Heart right ventricle (tissue), 16 donors: ENCODE results near the gene C2CD4C. TPM values are rescaled to one million over a fixed set of nuclear protein-coding genes. Genes with fewer than 3 reads are reported as not detected.

Source experiments
- ATAC-seq, 8 donors: fragments of 200-7000 bp; cut with Tn5 transposase; one replicate each; pipeline ENCODE4 v1.9.1; 2020; ENCODE audit warnings: mild to moderate bottlenecking in 8 of 8, moderate library complexity in 8 of 8, moderate number of reproducible peaks in 1 of 8
- DNase-seq, 2 donors: peaks; one replicate each; pipeline ENCODE4 v3.0.0-alpha.2; 2020
- H3K27ac ChIP-seq, 10 donors: fragments of 200-600 bp; sonication (generic) in 2 of 10; one replicate each; pipeline versions ENCODE4 v1.5.0 to v1.8.0; 2020 to 2022; ENCODE audit warnings: mild to moderate bottlenecking in 3 of 10
- H3K27me3 ChIP-seq, 7 donors: fragments of 200-600 bp; one replicate each; pipeline ENCODE4 v1.8.0; 2021 to 2022; ENCODE audit warnings: mild to moderate bottlenecking in 2 of 7
- H3K36me3 ChIP-seq, 9 donors: fragments of 200-600 bp; sonication (generic) in 1 of 9; one replicate each; pipeline versions ENCODE4 v1.5.0 to v1.8.0; 2020 to 2022; ENCODE audit warnings: mild to moderate bottlenecking in 2 of 9
- H3K4me1 ChIP-seq, 9 donors: fragments of 200-600 bp; sonication (generic) in 1 of 9; one replicate each; pipeline versions ENCODE4 v1.5.0 to v1.8.0; 2020 to 2022; ENCODE audit warnings: mild to moderate bottlenecking in 4 of 9
- H3K4me3 ChIP-seq, 10 donors: fragments of 200-600 bp; sonication (generic) in 2 of 10; one replicate each; pipeline versions ENCODE4 v1.5.0 to v1.8.0; 2020 to 2022; ENCODE audit warnings: mild to moderate bottlenecking in 7 of 10, moderate library complexity in 2 of 10
- H3K9me3 ChIP-seq, 11 donors: fragments of 200-600 bp in 10 of 11; sonication (generic) in 2 of 11; one replicate each; pipeline versions ENCODE4 v1.5.0 to v1.8.0; 2013 to 2022; ENCODE audit warnings: mild to moderate bottlenecking in 2 of 11, control low read depth in 1 of 11, moderate library complexity in 1 of 11
- CTCF ChIP-seq, 9 donors: fragments of 200-600 bp; sonication (generic) in 2 of 9; IDR thresholded peaks; one replicate each; pipeline versions ENCODE4 v1.5.0 to v1.8.0; 2021 to 2022; ENCODE audit warnings: antibody characterized with exemption in 9 of 9, mild to moderate bottlenecking in 5 of 9, moderate library complexity in 1 of 9
- WGBS, 2 donors: extraction: QIAGEN DNeasy Blood & Tissue Kit; methylation state at CpG; one replicate each; pipeline ENCODE4 v1.1.7; 2013; ENCODE audit warnings: inconsistent platforms in 1 of 2; 5-methylcytosine and 5-hydroxymethylcytosine counted together
- intact Hi-C, 10 donors: fragments of 100-400 bp; cut with DNase I; formaldehyde crosslinking; loops; one replicate each; pipeline versions ENCODE4 v1.11.1 to v1.14.2; 2022
- polyA plus RNA-seq, 2 donors: library from polyadenylated mRNA; stranded (reverse); fragments of 200-250 nt; gene quantifications; one replicate each; pipeline ENCODE4 v1.2.3, GENCODE V29; 2013
- total RNA-seq, 10 donors: library from RNA; stranded (reverse); fragmentation: NEBNext Ultra II Directional in 3 of 10; extraction: Animal tissue kit (Norgen Biotek cat#: 25700) in 3 of 10; gene quantifications; one replicate each; pipeline versions ENCODE4 v1.2.1 to v1.2.4, GENCODE V29; 2021 to 2023
- donor health status: Arrhythmogenic right ventricular cardiomyopathy.
- donor health status: ischemic (EF 13 %, LVEDD 7.1; RV severe dilation, severe dysfunction).
- donor health status: healthy with polysubstance abuse.
- donor health status: DM: no; HTN: yes; CAD: no.
- donor health status: DM: no; HTN: no; CAD: no.
- donor health status: ischemic (EF 25% LVEDD 6.9; RV normal size, moderate dysfunction).
- donor health status: ischemic (EF 25% LVEDD 5.7; RV mildly dilated, moderate dysfunction).
- donor health status: healthy.
- donor health status: DM: yes; HTN: yes; CAD: no.
- donor health status: Ischemic cardiomyopathy.
- donor health status: ischemic (EF 35%, LVEDD 5.7; RV mildly dilated, moderate dysfunction).
- donor health status: nonischemic (EF 11% LVEDD 7.7; RV severe dilation, severe dysfunction).
- donor health status: DM: yes; HTN: yes; CAD: no.
- donor health status: PGD.
- donor health status: ischemic (EF 29% LVEDD 5.4; RV normal size, mild dysfunction).
- donor health status: nonischemic (EF 23%, LVEDD 6.1; RV moderate dilation, normal function).

Gene C2CD4C
- total and polyA plus RNA-seq, 12 donors = 0.26 to 2.2 (median 0.79) TPM

DNA sequence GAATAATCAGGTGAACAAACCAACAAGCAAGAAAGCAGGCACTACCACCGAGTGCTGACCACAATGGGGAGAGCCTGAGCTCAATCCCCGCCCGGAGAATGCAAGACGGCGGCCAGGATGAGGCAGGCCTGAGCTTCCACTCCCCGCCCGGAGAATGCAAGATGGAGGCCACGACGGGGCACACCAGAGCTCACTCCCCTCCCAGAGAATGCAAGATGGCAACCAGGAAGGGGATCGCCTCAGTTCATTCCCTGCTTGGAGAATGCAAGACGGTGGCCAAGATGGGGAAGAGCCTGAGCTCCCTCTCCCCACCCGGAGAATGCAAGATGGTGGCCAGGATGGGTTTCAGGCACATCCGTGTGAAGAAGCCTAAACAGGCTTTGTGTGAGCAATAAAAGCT, 39.7 kb downstream of the C2CD4C start:
- H3K27ac ChIP-seq = no peak overlapping the region
- H3K36me3 ChIP-seq = no peaks in the 10 kb centered on the region
- DNase-seq (no peak), ATAC-seq (no peak)
- peaks cover 8 to 22% (median 15%) of the 10 kb centered on the region in 9 donors for H3K4me1 ChIP-seq
- H3K9me3 ChIP-seq = no peaks in the 10 kb centered on the region
- no peak for TF ChIP-seq CTCF (IDR thresholded peaks at IDR 0.05)
- H3K4me3 ChIP-seq = no peak overlapping the region
- intact Hi-C loops = no loop called here
- peaks cover 0 to 67% (median 16%) of the 10 kb centered on the region in 7 donors for H3K27me3 ChIP-seq
- 91 to 92% methylated on average over 13 of the region's 13 CpGs for WGBS, 2 donors

DNA sequence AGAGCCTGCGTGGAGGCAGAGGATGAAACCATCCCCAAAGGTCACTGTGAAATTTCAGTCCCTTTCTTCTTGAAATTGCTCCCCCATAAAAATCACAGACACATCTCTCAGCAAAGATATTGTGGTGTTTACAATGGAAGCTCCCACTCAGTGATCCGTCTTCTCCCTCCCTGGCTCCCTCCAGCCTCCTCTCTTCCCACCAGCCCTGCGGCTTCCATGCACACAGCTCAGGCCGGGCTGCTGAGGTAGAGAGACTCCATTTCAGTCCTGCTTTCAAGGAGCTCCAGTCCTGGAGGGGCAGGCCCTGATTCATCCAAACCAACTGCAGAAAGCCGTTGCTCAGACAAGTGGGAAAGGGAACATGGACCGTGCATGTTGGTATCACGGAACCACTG, 40.3 kb downstream of the C2CD4C start:
- Histone ChIP-seq H3K36me3 (no peaks in the 10 kb centered on the region), H3K4me1 (peaks cover 8 to 22% (median 15%) of the 10 kb centered on the region in 9 donors), H3K27me3 (peaks cover 0 to 66% (median 14%) of the 10 kb centered on the region in 7 donors), H3K4me3 (no peak overlapping the region), H3K27ac (no peak overlapping the region), H3K9me3 (no peaks in the 10 kb centered on the region)
- DNase-seq (no peak), ATAC-seq (no peak)
- 78 to 80% methylated on average over 7 of the region's 7 CpGs for WGBS, 2 donors
- intact Hi-C loops = no loop called here
- no peak for TF ChIP-seq CTCF (IDR thresholded peaks at IDR 0.05)

GRCh38 chr19:367963-368629, 40.9 kb downstream of the C2CD4C start:
- Histone ChIP-seq H3K27me3 (peaks cover 0 to 61% (median 10%) of the 10 kb centered on the region in 7 donors), H3K27ac (no peak overlapping the region), H3K4me3 (no peak overlapping the region), H3K9me3 (no peaks in the 10 kb centered on the region), H3K4me1 (peaks cover 8 to 18% (median 15%) of the 10 kb centered on the region in 9 donors), H3K36me3 (no peaks in the 10 kb centered on the region)
- intact Hi-C loops = no loop called here
- 64 to 71% methylated on average over 22 of the region's 22 CpGs for WGBS, 2 donors
- ATAC-seq (no peak), DNase-seq (no peak)
- no peak for TF ChIP-seq CTCF (IDR thresholded peaks at IDR 0.05)

DNA sequence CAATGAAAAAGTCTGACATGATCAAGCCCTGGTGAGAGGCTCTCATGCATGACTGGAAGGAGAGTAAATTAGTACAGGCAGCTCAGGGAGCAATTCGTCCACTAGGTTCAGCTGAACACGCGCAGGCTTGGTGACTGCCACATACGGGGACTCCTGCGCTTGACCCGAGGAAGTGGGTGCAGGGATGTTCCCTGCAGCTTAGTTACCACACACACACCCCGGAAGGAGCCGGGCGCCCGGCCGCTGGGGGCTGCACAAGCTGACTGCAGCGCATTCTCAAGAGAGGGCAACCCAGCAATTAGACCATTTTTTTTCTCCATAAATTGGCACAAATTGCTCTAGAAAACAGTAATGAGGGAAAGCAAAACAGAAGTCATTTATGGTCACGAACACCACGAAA, 41.4 kb downstream of the C2CD4C start:
- no peaks in the 10 kb centered on the region for H3K36me3 ChIP-seq
- no peak overlapping the region for H3K27ac ChIP-seq
- DNase-seq = no peak
- intact Hi-C loops = no loop called here
- H3K27me3 ChIP-seq = peaks cover 0 to 55% (median 5%) of the 10 kb centered on the region in 7 donors
- peaks cover 5 to 13% (median 11%) of the 10 kb centered on the region in 9 donors for H3K4me1 ChIP-seq
- H3K4me3 ChIP-seq = no peak overlapping the region
- ATAC-seq = no peak
- WGBS, 2 donors = 86 to 92% methylated on average over 14 of the region's 14 CpGs
- no peak for TF ChIP-seq CTCF (IDR thresholded peaks at IDR 0.05)
- no peaks in the 10 kb centered on the region for H3K9me3 ChIP-seq
